H9 (cell line): ENCODE results near the gene TTC39A. TPM values are rescaled to one million over a fixed set of nuclear protein-coding genes. Genes with fewer than 3 reads are reported as not detected.

Source experiments
- DNase-seq: peaks from one replicate; pipeline ENCODE4 v3.0.0-alpha.2; 2017
- H2AFZ ChIP-seq: one replicate; pipeline ENCODE4 v1.6.1; 2013; ENCODE audit warnings: mild to moderate bottlenecking, low read length, control low read depth, moderate library complexity
- H2AK5ac ChIP-seq: 2 replicates; pipeline ENCODE4 v1.6.1; 2013; ENCODE audit warnings: low read length, control low read depth, mixed read lengths; ENCODE audit not compliant: insufficient read length
- H2BK120ac ChIP-seq: one replicate; pipeline ENCODE4 v1.6.1; 2013; ENCODE audit warnings: low read depth, mild to moderate bottlenecking, low read length, control low read depth, inconsistent platforms; ENCODE audit not compliant: poor library complexity, severe bottlenecking
- H2BK12ac ChIP-seq: 2 replicates; pipeline ENCODE4 v1.6.1; 2013; ENCODE audit warnings: low read length, control low read depth, mixed read lengths, low read depth; ENCODE audit not compliant: insufficient read length
- H2BK15ac ChIP-seq: 2 replicates; pipeline ENCODE4 v1.6.1; 2013; ENCODE audit warnings: low read depth, low read length, control low read depth
- H2BK20ac ChIP-seq: one replicate; pipeline ENCODE4 v1.6.1; 2013; ENCODE audit warnings: low read depth, mild to moderate bottlenecking, low read length, control low read depth, inconsistent platforms; ENCODE audit not compliant: poor library complexity, severe bottlenecking
- H2BK5ac ChIP-seq: 2 replicates; pipeline ENCODE4 v1.6.1; 2013; ENCODE audit warnings: low read length, control low read depth, mixed read lengths; ENCODE audit not compliant: insufficient read length
- H3K14ac ChIP-seq: 2 replicates; pipeline ENCODE4 v1.6.1; 2013; ENCODE audit warnings: low read length, control low read depth; ENCODE audit not compliant: insufficient read depth
- H3K18ac ChIP-seq: 2 replicates; pipeline ENCODE4 v1.6.1; 2013; ENCODE audit warnings: low read depth, mild to moderate bottlenecking, mixed read lengths, low read length, control low read depth; ENCODE audit not compliant: insufficient read length
- H3K23ac ChIP-seq: 2 replicates; pipeline ENCODE4 v1.6.1; 2013; ENCODE audit warnings: low read length, control low read depth, mixed read lengths, low read depth; ENCODE audit not compliant: insufficient read length
- H3K23me2 ChIP-seq: 2 replicates; pipeline ENCODE4 v1.6.1; 2013; ENCODE audit warnings: low read depth, mild to moderate bottlenecking, mixed read lengths, low read length, control low read depth; ENCODE audit not compliant: insufficient read length, poor library complexity, severe bottlenecking
- H3K27ac ChIP-seq: 2 replicates; pipeline ENCODE4 v1.5.1; 2013; ENCODE audit warnings: low read length, control low read depth, mixed read lengths, low read depth; ENCODE audit not compliant: insufficient read length
- H3K27me3 ChIP-seq: 2 replicates; pipeline ENCODE4 v1.6.1; 2013; ENCODE audit warnings: low read length, control low read depth, inconsistent platforms; ENCODE audit not compliant: insufficient read depth
- H3K4ac ChIP-seq: 2 replicates; pipeline ENCODE4 v1.6.1; 2013; ENCODE audit warnings: low read depth, mild to moderate bottlenecking, control low read depth, inconsistent platforms, low read length, moderate library complexity
- H3K4me1 ChIP-seq: 2 replicates; pipeline ENCODE4 v1.6.1; 2013; ENCODE audit warnings: low read length, control low read depth, inconsistent platforms; ENCODE audit not compliant: insufficient read depth
- H3K4me2 ChIP-seq: 2 replicates; pipeline ENCODE4 v1.6.1; 2013; ENCODE audit warnings: low read length, control low read depth, mixed read lengths; ENCODE audit not compliant: insufficient read length, insufficient read depth
- H3K56ac ChIP-seq: 2 replicates; pipeline ENCODE4 v1.6.1; 2013; ENCODE audit warnings: low read depth, mild to moderate bottlenecking, mixed read lengths, low read length, control low read depth; ENCODE audit not compliant: insufficient read length
- H3K79me1 ChIP-seq: 2 replicates; pipeline ENCODE4 v1.6.1; 2013; ENCODE audit warnings: low read depth, mild to moderate bottlenecking, moderate library complexity, low read length, control low read depth, inconsistent platforms; ENCODE audit not compliant: insufficient read depth, poor library complexity, severe bottlenecking
- H3K79me2 ChIP-seq: 2 replicates; pipeline ENCODE4 v1.6.1; 2013; ENCODE audit warnings: low read length, control low read depth, inconsistent platforms; ENCODE audit not compliant: insufficient read depth
- H3K9ac ChIP-seq: 2 replicates; pipeline ENCODE4 v1.6.1; 2013; ENCODE audit warnings: low read length, control low read depth, mixed read lengths; ENCODE audit not compliant: insufficient read length; ENCODE audit errors: extremely low read depth
- H3K9me3 ChIP-seq: one replicate; pipeline ENCODE4 v1.6.1; 2013; ENCODE audit warnings: low read depth, low read length, inconsistent platforms; ENCODE audit not compliant: control insufficient read depth
- H3T11ph ChIP-seq: one replicate; pipeline ENCODE4 v1.6.1; 2013; ENCODE audit warnings: mild to moderate bottlenecking, low read length, control low read depth, inconsistent platforms
- H4K20me1 ChIP-seq: one replicate; pipeline ENCODE4 v1.6.1; 2013; ENCODE audit not compliant: control insufficient read depth, insufficient read length, insufficient read depth
- H4K5ac ChIP-seq: 2 replicates; pipeline ENCODE4 v1.6.1; 2013; ENCODE audit warnings: low read depth, mild to moderate bottlenecking, mixed read lengths, low read length, control low read depth; ENCODE audit not compliant: insufficient read length
- H4K8ac ChIP-seq: replicated peaks from 2 replicates; pipeline ENCODE4 v1.6.1; 2013; ENCODE audit warnings: low read length, control low read depth, mixed read lengths, low read depth; ENCODE audit not compliant: insufficient read length
- H4K91ac ChIP-seq: 2 replicates; pipeline ENCODE4 v1.6.1; 2013; ENCODE audit warnings: low read depth, mild to moderate bottlenecking, moderate library complexity, mixed read lengths, low read length, control low read depth; ENCODE audit not compliant: insufficient read length
- H3K27ac Mint-ChIP-seq, 3 experiments: 2 replicates in 2 of 3; 3 replicates in 1 of 3; pipeline ENCODE4 v1.8.0; 2020 to 2021; ENCODE audit warnings: mixed read lengths in 3 of 3, mild to moderate bottlenecking in 1 of 3, moderate library complexity in 1 of 3
- H3K27me3 Mint-ChIP-seq: 2 replicates; pipeline ENCODE4 v1.8.0; 2021; ENCODE audit warnings: low read depth, mild to moderate bottlenecking, moderate library complexity, mixed read lengths
- H3K36me3 Mint-ChIP-seq, 3 experiments: 2 replicates in 2 of 3; 3 replicates in 1 of 3; pipeline ENCODE4 v1.8.0; 2020 to 2021; ENCODE audit warnings: low read depth in 3 of 3, mixed read lengths in 3 of 3; ENCODE audit not compliant: insufficient read depth in 1 of 3
- H3K4me1 Mint-ChIP-seq, 2 experiments: 2 replicates each; pipeline ENCODE4 v1.8.0; 2020; ENCODE audit warnings: mixed read lengths in 2 of 2
- H3K4me3 Mint-ChIP-seq, 2 experiments: 2 replicates in 1 of 2; 3 replicates in 1 of 2; pipeline ENCODE4 v1.8.0; 2020 to 2021; ENCODE audit warnings: mild to moderate bottlenecking in 2 of 2, mixed read lengths in 2 of 2, moderate library complexity in 1 of 2
- H3K9me3 Mint-ChIP-seq, 2 experiments: 2 replicates in 1 of 2; 3 replicates in 1 of 2; pipeline ENCODE4 v1.8.0; 2020; ENCODE audit warnings: mild to moderate bottlenecking in 2 of 2, mixed read lengths in 2 of 2, moderate library complexity in 1 of 2
- whole genome bisulfite sequencing: extraction: QIAGEN DNeasy Blood & Tissue Kit; methylation state at CpG from one replicate; pipeline ENCODE4 v1.1.7; 2013; ENCODE audit warnings: missing lambda C conversion rate, low lambda C conversion rate, mixed read lengths; ENCODE audit not compliant: insufficient read length; ENCODE audit errors: extremely low coverage; 5-methylcytosine and 5-hydroxymethylcytosine counted together
- total RNA-seq: library from RNA; stranded (reverse); gene quantifications from 2 replicates; pipeline ENCODE4 v1.2.1, GENCODE V29; 2021
- TF ChIP-seq, protein P1 (sequence below): fragments of 200-600 bp; sonication (generic); conservative IDR thresholded peaks from 3 replicates; pipeline ENCODE4 v1.8.0; 2021; ENCODE audit warnings: antibody characterized with exemption, mild to moderate bottlenecking

Gene TTC39A
- total RNA-seq, 1 experiment from 2014 or later, result 7.7 TPM

DNA sequence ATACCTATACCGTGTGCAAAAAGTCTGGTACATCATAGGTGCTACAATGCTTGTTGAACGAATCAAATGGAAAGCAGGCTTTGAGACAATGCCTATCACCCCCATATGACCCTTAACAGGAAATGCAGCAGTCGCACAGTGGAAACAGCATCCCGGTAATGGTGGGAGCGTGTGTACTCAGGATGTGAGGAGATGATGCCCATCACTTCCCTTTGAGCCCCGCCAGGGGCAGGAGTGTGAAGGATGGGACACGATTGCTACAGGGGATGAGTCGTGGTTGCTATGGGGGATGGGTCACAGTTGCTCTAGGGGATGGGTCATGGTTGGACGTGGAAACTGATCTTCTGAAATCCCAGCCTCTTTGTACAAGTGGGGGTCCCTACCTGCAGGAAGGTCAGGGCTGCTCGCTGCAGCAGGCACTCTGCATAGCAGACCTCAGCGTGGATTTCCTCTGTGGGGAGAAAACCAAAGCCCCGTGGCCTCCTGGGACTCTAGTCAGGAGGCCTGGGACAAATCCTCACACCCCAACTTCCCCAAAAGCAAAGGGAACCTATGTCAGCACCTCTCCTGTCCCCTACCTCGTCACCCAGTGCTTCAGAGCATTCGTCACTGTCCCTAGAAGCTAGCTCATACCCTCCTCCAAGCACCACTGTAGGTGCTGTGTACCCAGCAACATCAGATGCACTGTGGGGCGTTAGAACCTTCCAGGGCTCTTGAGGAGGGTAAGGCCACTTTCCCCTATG lies 19.3 kb downstream of the TTC39A start:
- H2AK5ac ChIP-seq, result no peak overlapping the region
- no CpG with 5 or more reads among the region's 15 CpGs for WGBS
- H2BK20ac ChIP-seq, result no peak overlapping the region
- H3K9me3 ChIP-seq, result no peaks in the 10 kb centered on the region
- no peak overlapping the region for H3K18ac ChIP-seq
- H3K23ac ChIP-seq, result no peak overlapping the region
- Mint-ChIP-seq H3K36me3 (no peaks in the 10 kb centered on the region), H3K27me3 (no peaks in the 10 kb centered on the region; the same call in 1 of the 2 replicates), H3K9me3 (no peaks in the 10 kb centered on the region), H3K27ac (peak overlapping the region in 2 of 3 experiments; percentile 4 to 46; a peak in 2 of 7 replicates), H3K4me3 (no peak overlapping the region), H3K4me1 (peaks cover 4 to 8% of the 10 kb centered on the region in 2 experiments)
- H4K8ac ChIP-seq, result no peak overlapping the region
- no peaks in the 10 kb centered on the region for H3K79me1 ChIP-seq
- H3K27me3 ChIP-seq, result no peaks in the 10 kb centered on the region
- H3K14ac ChIP-seq, result no peak overlapping the region
- no peak overlapping the region for H3K27ac ChIP-seq
- no peak overlapping the region for H2BK15ac ChIP-seq
- TF ChIP-seq, protein P1, sequence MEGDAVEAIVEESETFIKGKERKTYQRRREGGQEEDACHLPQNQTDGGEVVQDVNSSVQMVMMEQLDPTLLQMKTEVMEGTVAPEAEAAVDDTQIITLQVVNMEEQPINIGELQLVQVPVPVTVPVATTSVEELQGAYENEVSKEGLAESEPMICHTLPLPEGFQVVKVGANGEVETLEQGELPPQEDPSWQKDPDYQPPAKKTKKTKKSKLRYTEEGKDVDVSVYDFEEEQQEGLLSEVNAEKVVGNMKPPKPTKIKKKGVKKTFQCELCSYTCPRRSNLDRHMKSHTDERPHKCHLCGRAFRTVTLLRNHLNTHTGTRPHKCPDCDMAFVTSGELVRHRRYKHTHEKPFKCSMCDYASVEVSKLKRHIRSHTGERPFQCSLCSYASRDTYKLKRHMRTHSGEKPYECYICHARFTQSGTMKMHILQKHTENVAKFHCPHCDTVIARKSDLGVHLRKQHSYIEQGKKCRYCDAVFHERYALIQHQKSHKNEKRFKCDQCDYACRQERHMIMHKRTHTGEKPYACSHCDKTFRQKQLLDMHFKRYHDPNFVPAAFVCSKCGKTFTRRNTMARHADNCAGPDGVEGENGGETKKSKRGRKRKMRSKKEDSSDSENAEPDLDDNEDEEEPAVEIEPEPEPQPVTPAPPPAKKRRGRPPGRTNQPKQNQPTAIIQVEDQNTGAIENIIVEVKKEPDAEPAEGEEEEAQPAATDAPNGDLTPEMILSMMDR, result no peak
- H2BK5ac ChIP-seq, result no peak overlapping the region
- H4K5ac ChIP-seq, result no peak overlapping the region
- no peak overlapping the region for H3K9ac ChIP-seq
- H3K23me2 ChIP-seq, result no peaks in the 10 kb centered on the region
- no peak overlapping the region for H2BK12ac ChIP-seq
- no peaks in the 10 kb centered on the region for H3K79me2 ChIP-seq
- H2AFZ ChIP-seq, result no peak overlapping the region
- DNase-seq, result no peak
- H4K20me1 ChIP-seq, result no peaks in the 10 kb centered on the region
- H2BK120ac ChIP-seq, result no peak overlapping the region
- H3T11ph ChIP-seq, result no peak overlapping the region
- no peaks in the 10 kb centered on the region for H3K4me1 ChIP-seq
- no peak overlapping the region for H3K4ac ChIP-seq
- no peak overlapping the region for H4K91ac ChIP-seq
- H3K56ac ChIP-seq, result no peak overlapping the region
- no peak overlapping the region for H3K4me2 ChIP-seq
